Stimulated activated CD4-positive, alpha-beta T cell treated with anti-CD3 and anti-CD28 coated beads, Interleukin-15, amount 100 ng/mL, for 48 hours (primary cell): ENCODE data around the gene ADM2.
"Not testable (repeated sequence)": the region's sequence is repeated elsewhere in the genome, so short reads cannot be mapped to it uniquely, and the experiment has no call there.

Source experiments
- DNase-seq, 2 donors: peaks; one replicate each; pipeline ENCODE4 v3.0.0-alpha.2; 2020; ENCODE audit warnings: low read depth in 2 of 2

Gene ADM2

DNA sequence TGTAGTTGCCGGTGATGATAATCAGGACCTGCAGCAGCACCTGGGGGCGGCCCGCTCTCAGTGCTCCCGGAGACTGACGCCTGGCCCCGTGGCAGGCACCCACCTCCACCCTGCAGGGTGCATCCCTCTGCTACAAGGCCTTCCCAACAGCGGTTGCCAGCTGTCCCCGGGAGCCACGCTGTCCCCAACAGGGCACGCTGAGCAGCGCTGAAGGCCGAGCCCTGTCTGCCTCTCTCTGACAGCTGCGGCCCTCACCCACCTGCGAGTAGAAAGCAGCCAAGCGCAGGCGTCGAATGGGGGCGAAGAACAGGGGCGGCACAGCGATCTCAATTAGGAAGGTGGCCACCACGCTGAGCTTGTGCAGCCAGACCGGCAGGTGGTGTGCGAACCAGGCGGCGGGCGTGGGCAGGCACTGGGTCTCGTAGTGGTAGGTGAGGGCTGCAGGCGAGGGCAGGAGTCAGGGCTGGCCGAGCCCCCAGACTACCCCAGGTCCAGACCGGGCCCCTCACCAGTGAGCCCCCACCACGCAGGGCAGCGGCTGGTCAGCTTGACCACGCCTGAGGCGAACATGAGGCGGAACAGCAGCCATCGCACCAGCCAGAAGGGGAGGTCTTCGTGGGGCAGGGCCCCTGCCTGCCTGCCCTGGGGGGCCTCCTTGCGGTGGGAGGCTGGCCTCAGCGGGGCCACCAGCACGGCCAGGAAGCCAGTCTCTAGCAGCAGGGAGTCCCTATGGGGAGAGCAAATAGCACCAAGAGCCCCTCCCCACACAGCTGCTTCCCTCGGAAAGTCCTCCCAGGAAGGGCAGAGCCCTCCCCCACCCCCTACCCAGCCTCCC, 24.6 kb downstream of the ADM2 start:
- DNase-seq = no peak

DNA sequence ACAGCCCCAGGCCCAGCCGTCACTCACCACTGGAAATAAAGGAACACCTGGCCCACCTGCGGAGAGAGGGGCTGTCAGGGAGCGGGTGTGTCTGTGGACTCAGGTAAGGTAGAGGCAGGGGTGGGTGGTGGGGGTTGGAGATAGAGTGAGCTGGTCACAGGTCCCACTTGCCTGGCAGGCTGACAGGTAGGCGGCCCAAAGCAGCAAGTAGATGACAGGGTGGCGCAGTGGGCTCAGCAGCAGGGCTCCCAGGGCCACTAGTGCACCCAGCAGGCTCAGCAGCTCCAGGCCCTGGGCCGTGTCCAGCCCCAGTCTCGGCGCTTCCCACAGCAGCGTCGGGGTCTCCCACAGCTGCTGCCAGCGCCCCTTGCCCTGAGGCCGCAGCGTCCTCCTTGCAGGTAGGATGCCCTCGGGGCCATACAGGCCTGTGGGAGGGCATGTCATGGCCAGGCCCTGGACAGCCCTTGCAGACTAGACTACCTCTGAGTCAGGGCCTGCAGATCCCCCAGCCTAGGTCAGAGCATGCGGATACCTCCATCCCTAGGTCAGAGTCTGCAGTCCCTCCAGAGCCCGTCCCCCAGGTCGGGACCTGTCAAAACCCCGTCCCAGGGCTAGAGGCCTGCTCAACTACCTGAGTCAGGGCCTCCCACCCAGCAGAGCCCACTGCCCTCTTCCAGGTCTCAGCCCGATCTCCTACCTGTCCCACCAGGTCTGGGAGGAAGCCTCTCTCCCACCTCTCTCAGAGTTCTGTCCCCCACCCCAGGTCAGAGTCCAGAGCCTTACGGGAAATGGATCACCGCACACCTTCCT, 25.5 kb downstream of the ADM2 start:
- DNase-seq = no peak

DNA sequence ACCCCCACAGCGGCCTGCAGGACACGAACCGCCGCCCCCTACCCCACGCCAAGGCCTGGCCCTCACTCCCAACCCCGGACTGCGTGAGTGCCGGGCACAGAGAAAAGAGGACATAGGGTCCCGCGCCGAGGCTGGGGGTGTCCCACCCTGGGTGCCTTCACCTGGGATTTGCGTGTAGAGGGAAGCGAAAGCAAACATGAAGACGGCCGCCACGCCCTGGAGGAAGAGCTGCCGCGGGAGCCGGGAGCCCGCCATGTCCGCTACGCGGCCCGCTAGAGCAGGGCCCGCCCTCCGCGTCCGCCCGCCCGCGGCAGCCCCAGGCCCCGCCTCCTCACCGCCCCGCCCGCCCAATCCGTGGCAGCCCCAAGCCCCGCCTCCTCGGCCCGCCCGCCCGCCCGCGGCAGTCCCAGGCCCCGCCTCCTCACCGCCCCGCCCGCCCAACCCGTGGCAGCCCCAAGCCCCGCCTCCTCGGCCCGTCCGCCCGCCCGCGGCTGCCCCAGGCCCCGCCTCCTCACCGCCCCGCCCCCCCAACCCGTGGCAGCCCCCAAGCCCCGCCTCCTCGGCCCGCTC, 26.2 kb downstream of the ADM2 start, which contains the start of gene LMF2:
Gene LMF2 (minus strand): TSS at position 282 of the 570 bp plus-strand sequence. CDS start 27 bp downstream, at position 255.
- peak; percentile 88 to 94 for DNase-seq

DNA sequence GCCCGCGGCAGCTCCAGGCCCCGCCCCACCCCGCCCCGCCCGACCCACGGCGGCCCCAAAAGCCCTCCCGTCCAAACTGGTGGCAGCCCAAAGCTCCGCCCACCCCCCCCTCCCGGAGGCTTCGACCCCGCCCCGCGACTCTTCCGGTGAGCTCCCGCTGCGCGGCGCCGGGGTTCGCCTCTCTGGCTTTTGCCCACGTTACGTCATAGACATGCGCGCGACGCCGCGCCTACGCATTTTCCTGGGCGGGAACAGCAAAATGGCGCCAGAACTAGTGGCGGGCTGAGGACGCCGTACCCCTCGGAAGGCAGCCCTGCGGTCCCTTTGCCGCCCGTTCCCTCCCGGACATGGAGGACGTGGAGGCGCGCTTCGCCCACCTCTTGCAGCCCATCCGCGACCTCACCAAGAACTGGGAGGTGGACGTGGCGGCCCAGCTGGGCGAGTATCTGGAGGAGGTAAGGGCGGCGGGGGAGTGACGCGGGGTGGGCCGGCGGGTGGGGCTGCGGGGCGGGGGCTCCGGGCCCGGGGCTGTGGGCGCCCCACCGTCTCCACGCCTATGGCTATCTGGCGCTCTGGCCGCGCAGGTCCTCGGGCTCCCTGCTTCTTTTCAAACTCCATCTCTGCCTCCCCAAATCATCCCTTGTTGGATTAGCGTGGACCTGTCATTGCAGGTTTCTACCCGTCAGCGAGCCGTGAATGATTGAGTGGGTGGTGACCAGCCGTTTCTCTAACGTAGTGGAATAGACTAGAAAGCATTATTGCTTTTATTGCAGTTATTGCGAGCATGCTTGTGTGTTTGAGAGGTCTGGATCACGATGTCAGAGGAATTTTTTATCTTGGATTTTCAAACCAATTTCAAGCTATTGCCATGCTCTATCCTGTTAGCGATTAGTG, 26.9 kb downstream of the ADM2 start, which contains the start of gene NCAPH2:
Gene NCAPH2 (plus strand): TSS at position 234 of the 894 bp plus-strand sequence. CDS start 114 bp downstream, at position 348.
- DNase-seq = peak; percentile 95 to 96

DNA sequence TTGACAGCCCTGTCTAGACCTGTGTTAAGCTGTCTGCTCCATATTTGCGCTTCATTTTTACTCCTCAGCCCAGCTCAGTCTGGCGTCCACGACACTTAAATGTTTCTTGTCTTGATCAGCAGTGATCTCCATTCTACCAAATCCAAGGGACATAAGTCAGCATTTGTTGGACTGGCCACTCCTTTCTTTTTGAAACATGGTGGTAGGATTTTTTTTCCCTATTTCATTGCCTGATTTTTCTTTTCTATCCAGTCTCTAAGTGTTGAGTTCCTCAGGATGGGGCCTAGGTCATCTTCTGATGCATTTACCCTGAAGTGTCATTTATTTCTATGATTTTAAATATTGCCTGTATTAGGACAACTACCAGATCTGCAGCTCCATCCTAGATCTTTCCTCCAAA, 27.6 kb downstream of the ADM2 start:
- DNase-seq = no peak

DNA sequence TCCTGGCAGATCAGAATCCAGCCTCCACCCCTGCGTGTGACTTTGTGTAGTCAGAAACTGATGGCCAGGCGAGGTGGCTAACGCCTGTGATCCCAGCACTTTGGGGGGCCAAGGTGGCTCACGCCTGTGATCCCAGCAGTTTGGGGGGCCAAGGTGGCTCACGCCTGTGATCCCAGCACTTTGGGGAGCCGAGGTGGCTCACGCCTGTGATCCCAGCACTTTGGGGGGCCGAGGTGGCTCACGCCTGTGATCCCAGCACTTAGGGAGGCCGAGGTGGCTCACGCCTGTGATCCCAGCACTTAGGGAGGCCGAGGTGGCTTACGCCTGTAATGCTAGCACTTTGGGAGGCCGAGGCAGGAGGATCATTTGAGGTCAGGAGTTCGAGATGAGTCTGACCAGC, 31.8 kb downstream of the ADM2 start:
- no peak for DNase-seq

DNA sequence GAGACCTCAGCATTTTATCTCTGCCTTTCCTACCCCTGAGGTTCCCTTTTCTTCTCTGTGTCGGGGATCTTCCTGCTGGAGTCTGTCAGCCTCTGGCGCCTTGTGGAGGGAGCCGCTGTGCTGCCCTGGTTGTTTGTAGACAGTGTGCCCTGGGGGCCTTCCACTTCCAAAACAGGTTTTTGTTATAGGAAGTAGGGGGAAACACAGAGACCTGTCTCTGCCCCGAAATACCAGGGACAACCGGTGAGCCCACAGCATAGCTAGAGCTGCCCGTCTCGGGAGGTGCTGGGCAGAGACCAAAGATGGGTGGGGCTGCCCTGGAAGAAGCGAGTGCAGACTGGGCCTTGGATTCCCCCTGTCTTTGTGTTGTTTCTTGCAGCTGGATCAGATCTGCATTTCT, 34.7 kb downstream of the ADM2 start:
- DNase-seq = no peak

DNA sequence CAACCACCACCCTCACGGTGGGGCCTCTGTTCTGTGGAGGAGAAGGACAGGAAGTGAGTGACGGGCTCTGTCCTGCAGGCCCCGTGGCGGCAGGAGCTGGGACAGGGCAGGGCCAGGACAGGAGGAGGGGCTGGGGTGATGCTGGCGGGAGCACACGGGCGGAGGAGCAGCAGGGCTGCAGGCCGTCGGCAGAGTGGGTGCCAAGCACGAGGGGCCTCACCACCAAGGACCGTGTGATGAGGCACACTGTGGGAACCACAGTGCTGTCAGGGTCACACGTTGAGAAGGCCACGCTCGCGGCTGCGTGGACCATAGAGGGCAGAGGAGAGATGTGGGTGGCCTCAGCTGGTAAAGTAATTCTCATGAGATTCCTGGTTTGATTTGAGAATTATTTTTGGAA, 35.5 kb downstream of the ADM2 start:
- DNase-seq = no peak

DNA sequence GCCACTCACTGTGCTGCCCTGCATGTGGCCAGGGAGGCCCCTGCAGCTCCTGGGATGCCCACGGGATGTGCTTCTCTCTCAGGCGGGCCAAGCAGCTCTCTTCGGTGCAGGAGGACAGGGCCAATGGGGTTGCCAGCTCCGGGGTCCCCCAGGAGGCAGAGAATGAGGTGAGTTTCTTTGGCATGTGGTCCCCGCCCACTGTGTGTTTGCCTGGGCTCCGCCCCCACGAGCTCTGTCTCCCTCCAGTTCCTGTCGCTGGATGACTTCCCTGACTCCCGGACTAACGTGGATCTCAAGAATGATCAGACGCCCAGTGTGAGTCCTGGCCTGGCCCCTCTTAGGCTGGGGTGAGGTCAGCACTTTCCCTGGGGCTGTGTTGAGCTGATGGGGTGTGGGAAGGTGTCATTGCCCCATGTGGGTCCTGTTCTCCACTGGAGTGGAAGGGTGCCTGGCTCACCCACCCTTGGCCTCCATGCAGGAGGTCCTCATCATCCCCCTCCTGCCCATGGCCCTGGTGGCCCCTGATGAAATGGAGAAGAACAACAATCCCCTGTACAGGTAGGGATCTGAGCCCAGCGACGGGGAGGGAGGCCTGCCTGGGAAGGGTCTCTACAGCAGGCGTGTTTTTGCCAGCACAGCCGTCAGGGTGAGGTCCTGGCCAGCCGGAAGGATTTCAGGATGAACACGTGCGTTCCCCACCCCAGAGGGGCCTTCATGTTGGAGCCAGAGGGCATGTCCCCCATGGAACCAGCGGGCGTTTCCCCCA, 36.3 kb downstream of the ADM2 start:
- DNase-seq = no peak

DNA sequence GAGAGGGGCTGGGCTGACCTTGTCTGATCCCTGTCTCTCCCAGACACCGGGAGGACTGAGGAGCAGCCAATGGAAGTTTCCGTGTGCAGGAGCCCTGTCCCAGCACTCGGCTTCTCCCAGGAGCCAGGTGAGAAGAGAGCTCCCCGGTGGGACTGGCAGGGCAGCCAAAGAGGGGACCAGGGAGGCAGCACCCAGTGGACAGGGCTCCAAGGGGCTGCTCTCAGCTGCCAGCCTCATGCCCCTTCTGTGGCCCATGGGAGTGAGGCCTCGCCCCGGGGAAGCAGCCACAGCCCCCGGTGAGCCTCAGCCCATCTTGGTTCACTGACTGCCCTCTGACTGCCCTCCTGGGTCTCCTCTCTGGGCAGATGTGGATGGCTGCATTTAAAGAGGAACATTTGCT, 37.3 kb downstream of the ADM2 start:
- no peak for DNase-seq

DNA sequence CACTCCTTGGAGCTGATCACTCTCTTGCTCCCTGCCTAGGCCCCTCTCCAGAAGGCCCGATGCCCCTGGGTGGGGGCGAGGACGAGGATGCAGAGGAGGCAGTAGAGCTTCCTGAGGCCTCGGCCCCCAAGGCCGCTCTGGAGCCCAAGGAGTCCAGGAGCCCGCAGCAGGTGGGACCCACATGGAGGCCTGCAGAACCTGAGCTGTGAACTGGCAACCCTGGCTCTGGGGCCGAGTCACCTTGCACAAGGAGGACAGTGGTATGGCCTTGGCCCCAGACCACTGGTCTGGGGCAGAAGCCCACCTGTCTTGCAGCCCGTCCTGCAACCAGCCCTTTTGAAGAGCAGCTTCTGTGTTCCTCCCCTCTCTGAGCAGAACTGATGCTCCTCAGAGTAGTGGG, 37.8 kb downstream of the ADM2 start:
- DNase-seq = no peak

DNA sequence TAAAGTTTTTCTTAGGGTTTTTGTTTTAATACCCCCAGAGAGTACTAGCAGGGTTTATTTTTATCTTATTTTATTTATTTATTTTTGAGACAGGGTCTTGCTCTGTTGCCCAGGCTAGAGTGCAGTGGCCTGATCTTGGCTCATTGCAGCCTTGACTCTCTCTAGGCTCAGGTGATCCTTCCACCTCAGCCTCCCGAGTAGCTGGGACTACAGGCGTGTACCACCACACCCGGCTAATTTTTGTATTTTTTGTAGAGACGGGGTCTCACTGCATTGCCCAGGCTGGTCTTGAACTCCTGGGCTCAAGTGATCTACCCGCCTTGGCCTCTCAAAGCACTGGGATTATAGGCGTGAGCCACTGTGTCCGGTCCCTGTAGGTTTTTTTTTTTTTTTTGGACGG, 38.8 kb downstream of the ADM2 start:
- DNase-seq = not testable (repeated sequence)

DNA sequence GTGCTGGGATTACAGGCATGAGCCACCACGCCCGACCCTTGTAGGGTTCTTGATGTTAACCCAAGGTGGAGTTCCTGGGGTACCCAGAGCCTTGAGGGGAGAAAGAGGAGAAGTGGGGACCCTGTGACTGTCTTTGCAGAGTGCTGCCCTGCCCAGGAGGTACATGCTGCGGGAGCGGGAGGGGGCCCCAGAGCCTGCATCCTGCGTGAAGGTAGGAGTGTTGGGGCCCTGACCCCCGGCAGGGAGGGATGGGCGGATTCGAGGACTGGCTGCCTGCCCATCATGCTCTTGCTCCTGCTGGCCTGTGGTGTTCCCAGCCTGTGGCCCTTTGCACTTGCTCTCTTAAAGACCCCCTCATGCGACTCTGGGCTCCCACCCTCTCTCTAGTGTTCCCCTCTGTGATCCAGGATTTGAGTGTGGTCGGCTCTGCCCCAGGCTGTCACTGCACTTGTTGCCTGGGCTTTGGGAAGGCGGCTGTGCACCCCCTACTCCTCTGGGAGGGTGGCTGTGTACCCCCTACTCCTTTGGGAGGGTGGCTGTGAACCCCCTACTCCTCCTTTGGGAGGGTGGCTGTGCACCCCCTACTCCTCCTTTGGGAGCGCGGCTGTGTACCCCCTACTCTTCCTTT, 39.6 kb downstream of the ADM2 start:
- DNase-seq = no peak

DNA sequence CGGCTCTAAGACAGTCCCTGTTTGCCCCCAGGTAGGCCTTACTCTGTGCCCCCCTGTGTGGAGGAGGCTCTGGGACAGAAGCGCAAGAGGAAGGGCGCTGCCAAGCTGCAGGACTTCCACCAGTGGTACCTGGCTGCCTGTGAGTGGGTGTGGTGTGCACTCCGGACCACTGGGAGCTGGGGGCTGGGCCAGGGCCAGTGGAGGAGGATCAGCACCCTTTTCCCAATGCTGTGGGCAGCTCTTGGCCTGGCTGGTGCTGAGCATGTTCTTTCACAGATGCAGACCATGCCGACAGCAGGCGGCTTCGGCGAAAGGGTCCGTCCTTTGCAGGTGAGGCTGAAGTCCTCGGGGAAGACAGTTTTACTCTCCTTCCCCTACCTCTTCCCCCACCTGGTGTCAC, 40.4 kb downstream of the ADM2 start:
- no peak for DNase-seq

DNA sequence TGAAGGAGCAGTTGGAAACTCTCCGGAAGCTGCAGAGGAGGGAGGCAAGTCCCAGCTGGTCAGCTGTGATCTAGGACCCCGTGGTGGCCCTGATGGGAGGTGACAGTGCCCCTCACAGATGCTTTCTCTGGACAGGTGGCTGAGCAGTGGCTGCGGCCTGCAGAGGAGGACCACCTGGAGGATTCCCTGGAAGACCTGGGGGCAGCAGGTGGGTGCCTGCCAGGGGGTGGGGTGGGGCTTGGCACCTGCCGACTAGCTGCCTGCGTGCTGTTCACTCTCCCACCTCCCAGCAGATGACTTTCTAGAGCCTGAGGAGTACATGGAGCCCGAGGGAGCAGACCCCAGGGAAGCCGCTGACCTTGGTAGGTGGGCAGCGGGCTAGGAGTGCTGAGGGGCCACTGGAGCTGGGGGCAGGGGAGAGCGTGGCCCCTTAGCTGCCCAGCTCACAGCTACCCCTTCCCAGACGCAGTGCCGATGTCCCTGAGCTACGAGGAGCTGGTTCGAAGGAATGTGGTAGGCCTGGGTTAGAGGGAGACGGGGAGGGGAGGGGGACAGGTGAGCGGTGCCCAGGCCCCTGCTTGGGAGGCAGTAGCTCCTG, 41.0 kb downstream of the ADM2 start:
- no peak for DNase-seq

DNA sequence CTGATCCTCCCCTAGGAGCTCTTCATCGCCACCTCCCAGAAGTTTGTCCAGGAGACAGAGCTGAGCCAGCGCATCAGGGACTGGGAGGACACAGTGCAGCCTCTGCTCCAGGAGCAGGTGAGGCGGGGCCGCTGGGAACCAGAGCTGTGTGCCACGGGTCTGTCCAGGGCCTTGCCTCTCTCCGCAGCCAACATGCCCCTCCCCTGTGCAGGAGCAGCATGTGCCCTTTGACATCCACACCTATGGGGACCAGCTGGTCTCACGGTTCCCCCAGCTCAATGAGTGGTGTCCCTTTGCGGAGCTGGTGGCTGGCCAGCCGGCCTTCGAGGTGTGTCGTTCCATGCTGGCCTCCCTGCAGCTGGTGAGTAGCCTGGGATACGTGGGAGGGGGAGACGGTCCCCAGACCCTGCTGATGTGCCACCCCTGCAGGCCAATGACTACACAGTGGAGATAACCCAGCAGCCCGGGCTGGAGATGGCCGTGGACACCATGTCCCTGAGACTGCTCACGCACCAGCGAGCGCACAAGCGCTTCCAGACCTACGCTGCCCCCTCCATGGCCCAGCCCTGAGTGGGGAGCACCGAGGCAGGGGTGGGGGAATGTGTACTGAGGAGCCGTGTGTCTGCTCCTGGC, 41.6 kb downstream of the ADM2 start:
- no peak for DNase-seq

DNA sequence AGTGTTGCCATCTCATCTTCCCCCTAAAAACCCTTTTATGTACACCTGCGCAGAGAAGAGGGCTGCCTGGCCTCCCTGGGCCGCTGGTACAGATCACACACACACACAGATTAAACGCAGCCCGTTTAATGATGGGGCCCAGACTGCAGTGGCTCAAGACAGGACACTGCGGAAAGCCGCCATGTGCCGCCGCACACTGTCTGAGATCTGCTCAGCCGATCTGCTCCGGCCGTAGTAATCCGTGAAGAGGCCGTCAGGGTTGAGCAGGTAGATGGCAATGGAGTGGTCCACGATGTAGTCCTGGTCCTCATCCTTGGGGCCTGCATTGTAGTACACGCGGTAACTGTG, 42.1 kb downstream of the ADM2 start:
- DNase-seq = no peak

DNA sequence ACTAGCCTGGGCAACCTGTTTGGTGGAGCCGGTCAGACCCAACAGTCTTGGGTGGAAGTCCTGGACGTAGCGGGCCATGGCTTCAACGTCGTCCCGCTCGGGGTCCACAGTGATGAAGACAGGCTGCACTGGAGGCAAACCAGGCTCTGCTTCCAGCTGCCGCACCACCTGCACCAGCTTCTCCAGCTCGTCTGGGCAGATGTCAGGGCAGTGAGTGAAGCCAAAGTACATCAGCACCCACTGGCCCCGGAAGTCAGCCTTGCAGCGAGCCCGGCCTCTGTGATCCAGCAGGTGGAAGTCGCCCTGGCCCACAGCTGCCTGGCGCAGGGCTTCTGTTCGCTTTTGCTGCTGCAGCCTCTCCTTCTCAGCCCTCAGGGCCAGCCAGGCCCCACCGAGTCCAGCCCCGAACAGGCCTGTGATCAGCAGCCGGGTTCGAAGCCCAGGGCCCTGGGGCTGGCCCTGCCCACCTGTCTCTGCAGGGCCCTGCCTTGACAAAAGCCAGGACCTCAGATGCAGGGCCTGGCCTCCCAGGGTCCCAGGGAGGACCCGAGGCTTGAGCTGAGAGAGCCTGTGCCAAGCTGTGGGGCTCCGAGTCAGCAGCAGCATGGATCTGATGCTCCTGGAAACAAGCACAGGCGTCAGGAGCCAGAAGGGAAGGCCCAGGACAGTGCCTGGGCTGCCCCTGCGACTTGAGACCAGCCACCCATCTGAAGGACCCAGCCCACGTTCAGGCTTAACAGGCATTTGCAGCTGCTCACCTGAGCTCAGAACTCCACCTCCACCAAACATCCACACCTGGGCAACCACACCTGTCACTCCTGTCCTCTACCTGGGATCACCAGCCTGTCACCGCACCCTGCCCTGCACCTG, 42.7 kb downstream of the ADM2 start:
- no peak for DNase-seq
